GM21360 (cell line): ENCODE results near the gene DLGAP1.
"Not testable (repeated sequence)": the region's sequence is repeated elsewhere in the genome, so short reads cannot be mapped to it uniquely, and the experiment has no call there.

Experiments used
- ATAC-seq: cut with Tn5 transposase; IDR thresholded peaks from one replicate; pipeline ENCODE4 v1.9.1; 2021; ENCODE audit warnings: mild to moderate bottlenecking, moderate library complexity; ENCODE audit not compliant: unreplicated experiment

The DLGAP1 gene

DNA sequence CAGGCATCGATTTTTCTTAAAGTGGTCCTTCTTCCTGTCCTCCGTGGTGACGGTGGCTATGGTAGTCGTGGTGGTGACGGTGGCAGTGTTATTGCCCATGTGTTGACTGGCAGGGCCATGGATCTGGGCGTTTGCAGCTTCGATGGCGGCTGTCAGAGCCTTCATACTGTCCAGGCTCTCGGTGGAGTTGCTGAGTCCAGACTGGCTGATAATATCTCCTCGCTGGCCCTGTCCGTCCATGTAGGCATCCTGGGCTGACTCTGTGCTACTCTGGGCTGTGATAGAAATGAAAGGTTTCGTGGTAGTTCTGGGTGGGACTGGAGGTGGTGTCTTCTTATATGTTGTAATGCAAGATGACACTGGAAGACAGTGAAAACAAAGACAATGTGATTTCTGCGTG lies 873.2 kb downstream of the DLGAP1 start:
- ATAC-seq: no peak

DNA sequence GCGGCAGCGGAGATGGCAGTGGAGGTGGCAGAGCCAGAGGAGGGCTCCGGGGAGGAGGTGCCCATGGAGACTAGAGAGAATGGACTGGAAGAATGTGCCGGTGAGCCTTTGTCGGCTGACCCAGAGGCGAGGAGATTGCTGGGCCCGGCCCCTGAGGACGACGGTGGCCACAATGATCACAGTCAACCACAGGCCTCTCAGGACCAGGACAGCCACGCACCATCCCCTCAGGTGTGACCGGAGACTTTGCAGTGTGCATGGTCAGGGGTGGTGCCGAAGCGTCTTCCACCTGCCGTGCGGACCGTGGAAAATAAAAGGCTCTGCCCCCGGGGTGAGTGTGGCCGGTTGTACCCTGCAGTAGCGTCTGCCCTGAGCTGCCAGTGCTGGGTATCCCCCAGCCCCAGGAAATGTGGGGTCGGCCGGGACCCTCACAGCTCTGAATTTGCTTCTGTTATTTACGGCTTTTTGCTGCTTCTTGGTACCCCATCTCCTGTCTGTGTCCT lies 874.5 kb downstream of the DLGAP1 start:
- ATAC-seq: not testable (repeated sequence)

DNA sequence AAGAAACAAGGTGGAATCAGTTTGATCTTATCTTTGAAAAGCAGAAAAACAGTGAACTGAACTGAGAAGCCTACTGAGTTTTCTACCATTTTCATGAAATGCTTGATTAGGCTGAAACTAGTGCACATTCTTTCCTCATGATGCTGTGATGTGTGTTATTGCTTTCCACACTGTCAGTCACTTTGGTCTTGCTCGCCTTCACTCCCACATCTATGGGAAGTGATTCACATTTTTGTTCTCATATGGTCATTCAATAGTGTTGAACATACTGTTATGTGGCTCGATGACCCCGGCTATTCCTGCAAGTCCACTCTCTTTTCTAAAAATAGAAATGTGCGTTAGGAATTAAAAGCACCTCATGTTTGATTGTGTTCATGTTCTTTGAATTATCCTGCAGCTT lies 875.4 kb downstream of the DLGAP1 start:
- ATAC-seq: no peak

DNA sequence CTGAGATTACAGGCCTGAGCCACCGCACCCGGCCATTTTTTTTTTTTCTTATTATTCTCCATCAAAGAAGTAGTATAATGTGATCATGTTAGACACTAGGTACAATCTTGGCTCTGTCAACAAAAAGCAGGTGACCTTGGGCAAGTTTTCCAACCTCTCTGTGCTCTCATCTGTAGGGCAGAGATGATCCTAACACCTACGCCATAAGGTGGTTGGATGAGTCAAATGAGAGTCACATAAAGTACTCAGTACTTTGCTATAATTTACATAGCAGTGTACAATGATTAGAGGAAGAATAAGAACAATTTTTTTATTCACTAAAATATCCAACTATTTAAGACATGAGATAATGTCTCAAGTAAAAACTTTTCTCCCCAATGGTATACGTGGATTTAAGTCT lies 876.5 kb downstream of the DLGAP1 start:
- ATAC-seq: no peak

DNA sequence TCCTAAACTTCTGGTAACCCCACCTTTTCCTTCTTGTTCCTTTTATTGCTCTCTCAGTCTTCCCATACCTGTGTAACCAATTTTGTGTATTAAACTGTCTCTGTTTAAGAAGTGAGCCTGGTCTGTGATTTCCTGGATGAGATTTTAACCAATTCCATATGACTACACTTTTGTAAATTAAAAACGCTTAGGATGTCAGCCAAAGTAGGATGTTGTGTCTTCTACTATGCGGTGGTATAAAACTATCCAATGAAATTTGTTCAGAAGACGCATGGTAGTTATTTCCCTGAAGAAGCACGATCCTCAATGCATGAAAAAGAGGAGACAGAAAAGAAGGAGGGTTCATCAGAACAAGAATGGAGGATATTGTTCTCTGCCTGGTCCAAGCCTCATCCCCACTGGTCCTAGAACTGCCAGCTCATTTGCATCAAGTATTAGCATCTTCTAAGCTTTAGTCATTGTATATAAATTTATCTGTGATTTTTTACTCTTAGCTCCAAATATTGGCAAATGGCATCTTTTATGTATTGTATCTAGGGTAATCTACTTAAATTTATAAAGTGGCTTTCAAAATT lies 877.7 kb downstream of the DLGAP1 start:
- no peak for ATAC-seq

DNA sequence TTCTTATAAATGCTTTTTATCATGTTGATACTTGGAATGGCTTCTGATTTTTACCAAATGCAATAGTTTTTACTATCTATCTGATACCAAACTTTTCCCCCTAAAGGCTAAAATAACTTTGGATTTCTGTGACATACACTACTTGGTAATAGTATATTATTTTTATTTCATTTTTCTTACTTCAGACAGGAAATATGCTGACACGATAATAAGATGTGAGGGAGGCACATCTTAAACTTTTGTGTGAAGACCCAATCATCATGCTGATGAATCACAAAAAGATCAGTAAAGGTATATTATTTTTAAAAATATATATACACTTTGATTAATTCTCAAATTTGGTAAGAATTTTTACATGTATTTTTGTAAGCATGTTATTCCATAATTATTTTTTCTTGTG lies 882.3 kb downstream of the DLGAP1 start:
- no peak for ATAC-seq

DNA sequence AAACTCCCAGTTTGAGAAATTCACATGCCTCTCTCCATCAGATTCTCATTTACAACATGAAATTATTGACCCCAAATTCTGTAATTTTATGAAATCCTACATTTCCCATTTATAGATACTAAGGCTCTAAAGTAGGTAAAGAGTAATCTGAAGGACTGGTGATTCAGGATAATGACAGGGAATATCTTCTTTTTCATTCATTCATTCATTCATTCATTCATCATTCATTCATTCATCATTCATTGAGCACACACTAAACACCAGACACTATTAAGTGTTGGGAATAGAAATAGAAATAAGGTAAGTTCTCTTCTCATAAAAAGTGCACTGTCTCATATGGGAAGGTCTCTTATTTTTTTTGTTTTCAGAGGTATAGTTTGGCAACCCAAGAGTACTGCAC lies 888.3 kb downstream of the DLGAP1 start:
- ATAC-seq: no peak

DNA sequence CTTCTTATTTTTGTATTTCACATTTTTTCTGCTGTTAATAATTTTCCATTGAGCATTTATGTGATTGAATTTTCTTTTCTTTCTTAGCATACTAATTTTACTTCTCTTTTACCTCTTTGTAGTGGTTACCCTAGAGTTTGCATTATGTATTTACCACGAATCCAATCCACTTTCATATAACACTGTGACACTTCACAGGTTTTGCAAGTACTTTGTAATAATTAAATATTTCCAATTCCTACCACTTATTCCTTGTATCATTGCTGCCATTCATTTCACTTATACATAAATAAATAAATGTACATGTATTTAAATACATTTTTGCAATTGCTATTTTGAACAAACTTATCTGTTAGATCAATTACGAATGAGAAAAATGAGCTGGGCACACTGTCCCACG lies 894.4 kb downstream of the DLGAP1 start:
- ATAC-seq: no peak

DNA sequence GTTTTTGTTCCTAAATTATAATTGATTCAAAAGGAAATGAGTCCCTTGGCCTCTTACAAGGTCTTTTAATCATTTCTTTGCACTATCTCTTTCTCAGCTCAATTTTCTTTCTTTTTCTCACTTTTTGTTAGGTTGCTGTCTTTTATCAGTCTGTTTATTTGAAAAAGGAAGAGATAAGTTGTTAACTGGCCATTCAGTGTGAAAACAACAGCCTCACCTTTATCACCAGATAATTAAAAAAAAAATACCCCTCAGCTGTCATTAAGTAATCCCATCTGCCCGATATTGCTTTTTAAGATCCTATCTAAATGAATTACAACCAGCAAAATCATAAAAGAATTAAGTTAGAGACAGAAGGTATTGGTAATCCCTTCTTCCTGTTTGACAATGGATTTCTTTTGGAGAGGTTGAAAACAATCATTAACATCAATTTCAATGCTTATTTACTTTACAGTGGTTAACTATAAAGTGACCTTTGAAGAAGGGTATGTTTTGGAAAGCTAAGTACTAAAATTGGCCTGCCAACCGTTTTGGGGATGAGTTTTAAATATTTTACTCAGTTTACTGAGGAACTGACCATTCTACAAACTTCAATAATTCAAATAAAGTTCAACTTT lies 900.2 kb downstream of the DLGAP1 start:
- no peak for ATAC-seq

DNA sequence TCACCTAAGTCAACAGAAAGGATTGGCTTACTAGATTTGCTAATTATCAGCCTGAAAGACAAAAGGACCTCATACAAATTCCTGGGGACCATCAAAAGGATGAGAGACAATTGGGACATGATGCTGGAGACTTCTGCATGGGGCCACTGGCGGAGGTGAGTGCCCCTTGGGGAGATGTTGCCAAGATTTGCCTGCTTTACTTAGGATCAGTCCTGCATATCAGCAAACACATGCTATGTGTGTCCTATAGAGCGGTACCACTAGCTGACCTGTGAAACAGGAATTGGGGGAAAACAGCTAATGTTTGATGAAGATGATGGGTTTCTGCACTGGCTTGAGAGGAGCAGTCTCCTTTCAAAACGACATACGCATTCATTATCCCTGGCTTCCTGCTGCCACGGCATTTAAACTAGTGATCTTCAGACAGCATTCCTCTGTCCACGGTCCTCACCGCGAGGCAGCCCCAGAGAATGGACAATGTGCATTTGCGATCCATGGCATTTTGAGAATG lies 901.0 kb downstream of the DLGAP1 start:
- no peak for ATAC-seq

DNA sequence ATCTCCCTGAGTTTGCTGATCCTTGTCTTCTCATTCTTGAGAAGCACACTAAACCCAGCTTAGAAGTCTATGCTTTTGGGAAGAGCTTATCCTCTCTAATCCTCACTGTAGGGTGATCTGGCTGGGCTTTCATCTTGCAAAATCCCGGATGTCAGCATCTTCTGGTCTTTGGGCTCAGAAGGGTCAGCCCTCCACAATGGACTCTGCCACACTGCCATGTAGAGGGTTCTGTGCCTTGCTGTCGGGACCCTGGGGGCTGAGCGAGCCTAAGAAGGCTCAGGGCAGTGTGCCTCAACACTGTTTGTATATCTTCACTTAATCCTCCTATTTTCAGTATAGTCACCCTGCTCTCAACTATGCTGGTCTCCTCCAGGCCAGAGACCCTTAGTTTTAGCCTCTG lies 902.8 kb downstream of the DLGAP1 start:
- ATAC-seq: no peak

DNA sequence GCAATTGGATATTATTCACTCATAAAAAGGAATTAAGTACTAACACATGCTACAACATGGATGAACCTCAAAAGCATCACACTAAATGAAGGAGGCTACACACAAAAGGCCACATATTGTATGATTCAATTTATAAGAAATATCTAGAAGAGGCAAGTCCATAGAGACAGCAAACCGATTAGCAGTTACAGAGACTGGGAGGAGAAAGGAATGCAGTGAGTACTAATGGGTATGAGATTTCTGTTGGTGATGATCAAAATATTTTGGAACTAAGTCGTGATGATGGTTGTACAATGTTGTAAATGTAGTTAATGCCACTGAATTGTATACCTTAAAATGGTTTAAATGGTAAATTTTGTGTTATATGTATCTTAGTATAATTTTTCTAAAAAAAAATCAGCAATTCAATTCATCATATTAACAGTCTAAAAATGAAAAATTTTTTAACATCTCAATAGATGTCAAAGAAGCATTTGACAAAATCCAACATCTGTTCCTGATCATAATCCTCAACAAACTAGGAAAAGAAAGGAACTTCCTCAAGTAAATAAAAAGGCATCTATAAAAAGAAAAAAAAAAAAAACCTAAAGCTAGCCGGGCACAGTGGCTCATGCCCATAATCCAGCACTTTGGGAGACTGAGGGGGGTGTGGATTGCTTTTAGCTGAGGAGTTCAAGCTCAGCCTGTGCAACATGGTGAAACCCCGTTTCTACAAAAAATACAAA lies 907.1 kb downstream of the DLGAP1 start:
- ATAC-seq: no peak

DNA sequence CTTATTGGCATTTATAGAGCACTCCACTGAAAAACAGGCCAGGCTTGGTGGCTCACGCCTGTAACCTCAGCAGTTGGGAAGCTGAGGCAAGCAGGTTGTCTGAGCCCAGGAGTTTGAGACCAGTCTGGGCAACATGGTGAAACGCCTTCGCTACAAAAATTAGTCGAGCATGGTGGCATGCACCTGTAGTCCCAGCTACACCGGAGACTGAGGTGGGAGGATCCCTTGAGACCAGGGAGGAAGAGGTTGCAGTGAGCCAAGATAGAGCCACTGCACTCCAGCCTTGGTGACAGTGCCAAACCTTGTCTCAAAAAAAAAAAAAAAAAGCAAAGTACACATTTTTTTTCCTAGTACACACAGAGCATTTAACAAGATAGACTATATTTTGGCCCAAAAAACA lies 909.0 kb downstream of the DLGAP1 start:
- ATAC-seq: no peak

DNA sequence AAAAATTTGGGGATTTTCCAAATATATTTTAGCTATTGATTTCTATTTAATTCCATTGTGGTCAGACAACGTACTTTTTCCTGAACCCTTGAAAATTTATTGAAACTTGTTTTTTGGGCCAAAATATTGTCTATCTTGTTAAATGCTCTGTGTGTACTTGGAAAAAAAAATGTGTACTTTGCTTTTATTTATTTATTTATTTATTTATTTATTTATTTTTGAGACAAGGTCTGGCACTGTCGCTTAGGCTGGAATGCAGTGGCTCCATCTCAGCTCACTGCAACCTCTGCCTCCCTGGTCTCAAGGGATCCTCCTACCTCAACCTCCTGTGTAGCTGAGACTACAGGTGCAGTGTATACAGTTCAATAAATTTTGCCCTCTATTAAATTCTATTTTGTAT lies 910.6 kb downstream of the DLGAP1 start:
- no peak for ATAC-seq

DNA sequence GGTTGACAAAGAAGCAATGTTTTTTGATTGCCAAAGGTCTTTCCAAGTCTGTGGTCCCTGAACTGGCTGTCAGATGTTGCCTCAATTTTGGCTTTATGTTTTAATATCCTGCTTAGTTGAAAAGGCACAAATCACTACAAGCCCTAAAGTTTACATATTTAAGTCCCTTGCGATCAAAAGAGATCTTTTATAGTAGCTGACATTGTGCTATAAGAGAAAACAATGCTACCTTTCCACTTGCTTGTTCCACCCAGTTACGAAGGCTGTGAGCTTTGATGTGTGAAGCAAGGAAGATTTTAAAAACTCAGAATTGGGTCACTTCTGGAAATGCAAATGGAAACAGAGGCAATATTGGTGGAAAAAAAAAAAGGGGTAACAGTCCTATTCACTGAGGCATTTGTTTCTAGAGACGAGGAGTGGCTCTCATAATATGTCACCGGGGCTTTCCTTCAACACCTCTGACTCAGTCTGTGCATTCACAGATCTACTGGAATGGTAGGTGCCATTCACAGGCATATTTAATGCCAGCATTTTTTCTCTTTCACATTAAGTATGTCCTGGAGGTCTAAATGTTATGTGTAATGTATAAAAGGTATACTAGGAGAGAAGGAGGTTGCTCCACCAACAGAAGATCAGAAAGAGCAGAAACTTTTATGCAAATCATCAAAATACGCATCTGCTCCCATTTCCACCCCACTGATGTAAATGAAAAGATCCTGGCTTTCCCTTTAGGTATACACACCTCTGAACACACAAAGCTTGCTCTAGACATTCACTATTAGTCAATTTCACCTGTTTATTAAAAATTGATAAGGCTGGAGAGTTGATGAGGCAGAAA lies 913.3 kb downstream of the DLGAP1 start:
- peak; percentile 93 for ATAC-seq

DNA sequence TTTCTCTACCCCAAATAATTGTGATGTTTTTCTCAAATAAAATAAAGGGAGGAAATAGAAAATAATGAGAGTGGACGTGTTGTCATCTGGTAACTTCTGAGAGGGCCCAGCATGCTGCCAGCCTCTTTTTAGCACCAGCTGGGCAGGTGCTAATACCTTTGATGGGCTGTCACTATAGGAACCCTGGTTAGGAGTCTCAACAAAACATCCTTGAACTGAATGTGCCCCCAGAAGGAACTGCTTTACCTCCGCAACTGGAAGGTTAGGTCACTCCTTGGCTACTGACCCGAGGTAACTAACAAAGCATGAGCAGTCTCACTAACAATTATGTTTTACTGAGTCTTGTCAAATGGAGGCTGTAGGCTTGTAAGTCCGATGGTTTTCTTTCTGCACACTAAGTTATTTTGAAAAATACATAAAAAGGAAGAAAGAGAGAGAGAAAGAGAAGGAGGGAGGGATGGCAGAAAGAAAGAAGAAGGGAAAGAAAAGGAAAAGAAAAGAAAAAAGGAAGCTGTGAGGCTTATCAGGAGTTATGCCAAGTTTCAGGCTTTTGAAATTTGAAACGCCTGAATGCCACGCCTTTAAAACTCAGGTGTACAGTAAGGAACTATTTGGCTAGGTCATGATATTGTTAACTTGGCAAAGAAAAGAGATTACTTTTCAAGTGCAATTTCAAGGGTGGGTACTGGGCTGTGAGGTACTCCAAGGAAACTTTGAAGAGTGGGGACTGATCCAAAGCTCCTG lies 914.1 kb downstream of the DLGAP1 start:
- no peak for ATAC-seq

DNA sequence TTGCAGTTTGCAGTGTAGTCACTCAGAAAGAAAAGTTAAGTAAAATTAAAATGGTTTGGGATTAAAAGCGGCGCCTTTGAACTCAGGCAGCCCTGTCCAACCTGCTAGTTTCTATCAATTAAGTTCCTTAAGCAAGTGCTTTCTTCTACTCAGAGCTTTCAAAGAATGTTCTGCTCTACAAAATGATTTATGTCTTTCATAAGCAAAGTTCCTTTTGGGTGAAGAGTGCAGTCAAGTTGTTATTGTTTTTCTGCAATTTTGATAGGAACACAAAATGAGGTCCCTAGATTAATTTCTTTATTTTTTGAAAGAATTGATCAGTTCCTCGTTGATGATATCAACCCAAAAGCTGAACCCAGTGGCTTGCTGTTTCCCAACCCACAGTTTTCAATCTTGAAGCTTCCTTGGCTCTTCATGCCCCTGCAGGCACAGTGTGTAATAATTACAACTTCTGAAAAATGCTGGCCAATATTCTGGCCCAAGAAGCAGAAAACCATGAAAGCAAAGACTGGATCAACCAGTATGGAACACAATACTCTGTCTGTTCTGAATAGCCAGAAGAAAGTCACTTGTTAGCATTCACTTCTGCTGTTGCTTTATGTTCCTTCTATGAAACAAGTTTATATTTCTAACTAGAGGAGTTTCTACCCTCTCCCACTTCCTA lies 916.0 kb downstream of the DLGAP1 start:
- ATAC-seq: no peak

DNA sequence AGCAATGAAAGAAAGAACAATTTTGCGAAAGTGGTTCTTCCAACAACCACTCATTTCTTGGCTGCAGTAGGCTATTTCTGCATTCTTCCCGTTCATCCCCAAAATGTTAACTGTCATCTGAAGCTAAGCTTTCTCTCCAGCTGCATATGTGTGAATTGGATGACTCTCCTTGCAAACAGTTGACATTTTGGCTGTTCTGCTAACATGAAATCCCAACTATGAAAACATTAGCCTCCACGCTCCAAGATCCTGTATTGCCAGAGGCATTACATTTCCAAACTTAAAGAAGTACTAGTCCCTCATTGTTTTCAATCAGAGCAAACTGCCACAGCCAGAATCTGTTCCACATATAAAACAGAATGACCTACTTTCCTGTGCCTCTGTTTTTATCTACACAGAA lies 916.7 kb downstream of the DLGAP1 start:
- ATAC-seq: no peak

DNA sequence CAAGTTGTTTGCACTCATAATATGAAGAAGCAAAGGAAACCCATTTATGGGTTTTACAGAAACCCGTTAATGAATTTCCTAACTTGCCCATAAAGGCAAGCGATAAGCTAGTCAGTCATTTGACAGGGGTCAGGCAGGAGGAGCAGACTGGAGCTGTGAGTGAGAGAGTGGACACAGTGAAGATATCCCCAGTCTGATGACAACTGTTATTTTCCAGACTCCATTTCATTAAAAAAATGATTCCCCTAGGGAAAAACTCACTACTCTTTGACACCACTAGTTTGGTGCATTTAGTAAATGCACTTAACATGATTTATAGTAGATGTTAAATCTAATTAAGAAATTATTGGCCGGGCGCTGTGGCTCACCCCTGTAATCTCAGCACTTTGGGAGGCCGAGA lies 924.3 kb downstream of the DLGAP1 start:
- ATAC-seq: no peak

DNA sequence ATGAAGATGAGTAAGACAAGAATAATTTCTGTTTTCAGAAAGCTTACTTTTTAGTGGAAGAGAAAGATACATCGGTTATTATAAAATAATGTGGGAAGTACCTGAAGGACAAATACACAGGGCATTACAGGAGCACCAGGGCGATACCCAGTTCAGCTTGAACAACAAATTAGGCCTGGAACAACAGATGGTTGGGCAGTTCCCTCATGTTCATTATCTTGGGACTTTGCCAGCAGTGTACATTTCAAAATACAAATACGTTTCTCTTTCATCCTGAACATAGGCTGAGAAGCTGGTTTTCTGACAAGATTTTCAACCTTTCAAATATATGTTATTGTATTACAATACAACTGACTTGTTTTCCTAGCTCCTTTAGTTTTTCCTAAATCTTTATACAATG lies 925.5 kb downstream of the DLGAP1 start:
- ATAC-seq: no peak
